Tibial nerve (tissue), 4 donors: Measurements from ENCODE around the gene DEFB114.

ENCODE experiments used
- EP300 ChIP-seq, 2 donors: sonication (generic); formaldehyde crosslinking; IDR thresholded peaks; one replicate each; pipeline ENCODE4 v1.6.1; 2017; ENCODE audit warnings: antibody characterized with exemption in 2 of 2, mild to moderate bottlenecking in 1 of 2
- POLR2A ChIP-seq, 2 donors: fragments of 450-650 bp; IDR thresholded peaks; one replicate each; pipeline ENCODE4 v1.6.1; 2017; ENCODE audit warnings: antibody characterized with exemption in 2 of 2, mild to moderate bottlenecking in 2 of 2, moderate library complexity in 2 of 2
- TF ChIP-seq, protein P1 (sequence below), 5 experiments: fragments of 200-600 bp in 3 of 5; fragments of 450-650 bp in 2 of 5; sonication (generic) in 3 of 5; IDR thresholded peaks; one replicate each; pipeline ENCODE4 v1.5.1; 2016 to 2019; ENCODE audit warnings: antibody characterized with exemption in 5 of 5, mild to moderate bottlenecking in 3 of 5, moderate library complexity in 2 of 5

DNA sequence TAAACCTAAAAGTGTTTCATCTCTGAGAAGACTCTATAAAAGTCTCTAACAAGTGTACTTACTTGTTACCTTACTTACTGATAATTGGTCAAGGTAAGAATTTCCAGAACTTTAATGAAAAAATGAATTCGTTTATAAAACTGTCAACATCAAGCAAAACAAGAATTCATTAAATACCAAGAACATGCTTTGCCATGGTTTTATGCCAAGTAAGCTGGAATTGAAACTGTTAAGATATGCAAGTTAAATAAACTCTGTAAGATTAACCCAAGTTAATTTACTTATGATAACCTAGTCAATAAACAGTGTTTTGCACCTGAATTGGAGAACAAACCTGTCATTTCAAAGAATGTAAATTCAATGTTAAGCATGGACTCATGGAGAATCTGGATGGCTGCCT, 22.6 kb upstream of the DEFB114 start:
- TF ChIP-seq, protein P1, sequence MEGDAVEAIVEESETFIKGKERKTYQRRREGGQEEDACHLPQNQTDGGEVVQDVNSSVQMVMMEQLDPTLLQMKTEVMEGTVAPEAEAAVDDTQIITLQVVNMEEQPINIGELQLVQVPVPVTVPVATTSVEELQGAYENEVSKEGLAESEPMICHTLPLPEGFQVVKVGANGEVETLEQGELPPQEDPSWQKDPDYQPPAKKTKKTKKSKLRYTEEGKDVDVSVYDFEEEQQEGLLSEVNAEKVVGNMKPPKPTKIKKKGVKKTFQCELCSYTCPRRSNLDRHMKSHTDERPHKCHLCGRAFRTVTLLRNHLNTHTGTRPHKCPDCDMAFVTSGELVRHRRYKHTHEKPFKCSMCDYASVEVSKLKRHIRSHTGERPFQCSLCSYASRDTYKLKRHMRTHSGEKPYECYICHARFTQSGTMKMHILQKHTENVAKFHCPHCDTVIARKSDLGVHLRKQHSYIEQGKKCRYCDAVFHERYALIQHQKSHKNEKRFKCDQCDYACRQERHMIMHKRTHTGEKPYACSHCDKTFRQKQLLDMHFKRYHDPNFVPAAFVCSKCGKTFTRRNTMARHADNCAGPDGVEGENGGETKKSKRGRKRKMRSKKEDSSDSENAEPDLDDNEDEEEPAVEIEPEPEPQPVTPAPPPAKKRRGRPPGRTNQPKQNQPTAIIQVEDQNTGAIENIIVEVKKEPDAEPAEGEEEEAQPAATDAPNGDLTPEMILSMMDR (IDR thresholded peaks at IDR 0.05): no peak
- no peak for TF ChIP-seq POLR2A (IDR thresholded peaks at IDR 0.05)
- no peak for TF ChIP-seq EP300 (IDR thresholded peaks at IDR 0.05)
